Activated T-cell treated with anti-CD3 and anti-CD28 coated beads, Interleukin-2, amount 50 U/mL, for 1 hour (primary cell): Measurements from ENCODE around the gene UNC5C.

Source experiments
- DNase-seq: peaks from one replicate; pipeline ENCODE4 v3.0.0-alpha.2; 2020

UNC5C gene

DNA sequence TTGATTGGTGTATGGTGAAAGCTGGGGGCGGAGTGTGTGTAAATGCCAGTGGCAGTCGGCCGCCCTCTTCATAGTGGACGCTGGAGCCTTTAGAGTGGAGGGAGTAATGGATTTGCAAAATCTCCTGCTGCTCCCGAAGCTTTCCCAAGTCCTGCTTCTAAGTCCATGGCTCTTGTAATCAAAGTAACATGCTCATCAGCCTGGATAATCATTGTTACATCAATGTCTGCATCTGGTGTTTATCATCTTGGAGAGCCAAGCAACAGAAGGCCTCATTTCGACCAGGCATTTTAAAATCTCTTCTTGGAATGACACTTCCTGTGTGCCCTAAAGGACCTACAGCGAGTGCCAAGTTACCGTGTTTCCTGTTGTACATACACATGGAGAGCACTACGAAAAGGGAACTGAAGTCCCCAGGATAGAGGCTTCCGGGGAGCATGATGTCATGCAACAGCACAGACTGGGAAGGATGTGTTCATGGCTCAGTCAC lies 32.2 kb downstream of the UNC5C start:
- no peak for DNase-seq

DNA sequence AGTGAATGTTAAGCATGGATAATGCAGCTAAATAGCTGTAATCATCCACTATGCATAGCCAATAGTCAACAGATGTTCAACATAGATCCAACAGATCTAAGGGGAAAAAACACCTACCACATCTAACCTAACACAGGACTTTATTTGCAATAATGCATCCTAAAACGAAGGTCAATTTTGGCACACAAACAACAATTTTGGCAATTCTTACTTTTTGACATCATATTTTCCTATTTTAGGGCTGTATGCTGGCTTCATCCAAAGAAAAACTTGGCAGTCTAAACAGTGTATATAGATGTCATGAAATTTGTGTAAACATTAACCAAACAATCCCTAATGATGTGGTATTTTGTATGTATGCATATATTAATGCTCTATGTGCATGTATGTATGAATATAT lies 33.2 kb downstream of the UNC5C start:
- DNase-seq: no peak

DNA sequence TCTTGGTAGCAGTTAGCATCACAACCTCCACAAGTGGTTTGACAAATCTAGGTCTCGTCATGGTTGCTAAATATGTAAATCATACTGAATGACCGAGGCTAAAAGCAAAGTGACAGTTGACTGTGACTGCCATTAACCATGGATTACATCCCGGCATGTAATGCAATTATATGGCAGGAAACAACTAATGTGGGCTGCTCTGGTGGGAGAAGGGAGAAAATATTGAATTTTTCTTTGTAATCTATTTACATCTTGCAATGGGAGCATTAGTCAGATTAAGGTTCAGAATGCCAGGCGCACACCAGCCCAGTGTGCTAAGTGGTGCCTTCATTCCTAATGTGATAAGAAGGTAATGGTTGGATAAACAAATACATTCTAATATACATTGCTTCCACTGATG lies 35.8 kb downstream of the UNC5C start:
- DNase-seq: no peak

DNA sequence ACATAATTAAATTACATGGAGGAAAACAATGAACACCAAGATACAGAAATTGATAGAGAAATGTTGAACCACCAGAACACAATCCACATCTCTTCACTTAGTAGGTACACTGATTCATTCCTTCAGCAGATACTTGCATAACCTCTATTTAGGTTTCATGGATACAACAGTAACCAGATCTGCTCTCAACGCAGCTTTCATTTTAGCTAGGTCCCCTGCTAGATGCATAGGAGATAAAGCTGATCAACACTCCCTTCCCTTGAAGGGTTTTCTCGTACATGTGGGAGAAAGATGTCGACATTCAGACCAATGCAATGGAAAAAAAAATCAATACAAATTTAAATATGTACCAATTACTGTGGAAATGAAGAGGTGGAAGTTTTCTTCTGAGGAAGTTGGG lies 37.3 kb downstream of the UNC5C start:
- no peak for DNase-seq

DNA sequence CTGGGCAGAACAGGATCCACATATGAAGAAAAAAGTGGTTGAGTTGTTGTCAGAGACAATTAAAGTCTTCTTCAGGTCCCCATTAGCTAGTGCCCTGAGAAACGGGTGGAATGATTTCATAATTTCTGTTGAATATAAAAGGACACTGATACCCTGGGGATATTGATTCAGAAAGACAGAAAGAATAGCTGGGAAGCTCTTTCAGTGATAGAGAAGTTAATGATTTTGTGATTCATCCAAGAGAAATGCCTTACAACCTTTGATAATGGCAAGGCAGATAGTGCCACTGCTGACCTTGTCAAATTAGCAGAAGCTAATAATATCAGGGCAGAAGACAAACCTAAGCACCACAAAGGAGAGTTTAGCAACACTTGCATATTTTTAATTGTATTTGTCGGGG lies 37.9 kb downstream of the UNC5C start:
- no peak for DNase-seq

DNA sequence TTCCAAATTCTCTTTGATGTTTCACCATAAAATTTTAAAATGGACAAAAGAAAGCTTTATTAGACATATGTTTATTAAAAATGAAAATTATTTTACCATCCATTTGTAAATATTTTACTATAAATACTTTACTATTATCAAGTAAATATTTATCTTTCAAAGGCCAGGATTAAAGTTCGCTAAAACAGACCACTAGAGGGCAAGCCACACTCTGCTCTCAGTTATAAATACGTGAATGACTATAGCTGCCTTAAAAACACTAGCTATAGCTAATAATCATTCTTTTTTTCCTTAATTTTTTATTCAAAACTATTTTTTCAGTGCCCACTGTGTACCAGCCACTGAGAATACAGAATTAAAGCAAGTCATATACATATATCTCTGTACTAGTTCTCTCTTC lies 38.6 kb downstream of the UNC5C start:
- no peak for DNase-seq

DNA sequence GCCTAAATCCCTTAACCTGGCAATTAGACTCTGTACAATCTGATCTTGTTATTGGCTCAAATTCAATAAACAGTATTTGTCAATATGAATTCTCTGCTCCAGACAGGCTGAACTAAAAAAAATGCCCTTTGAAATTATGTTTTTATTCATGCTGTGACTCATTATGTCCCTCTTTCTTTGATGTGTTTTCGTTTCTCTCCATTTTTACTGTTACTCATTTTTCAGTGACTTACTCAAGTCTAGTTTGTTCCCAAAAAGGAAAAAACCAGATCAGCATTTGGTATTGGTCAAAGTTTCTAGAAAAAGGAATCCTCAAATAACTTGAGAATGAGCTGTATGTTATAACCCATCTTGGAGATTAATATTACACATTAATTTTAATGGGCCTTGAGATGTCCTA lies 40.4 kb downstream of the UNC5C start:
- DNase-seq: no peak

DNA sequence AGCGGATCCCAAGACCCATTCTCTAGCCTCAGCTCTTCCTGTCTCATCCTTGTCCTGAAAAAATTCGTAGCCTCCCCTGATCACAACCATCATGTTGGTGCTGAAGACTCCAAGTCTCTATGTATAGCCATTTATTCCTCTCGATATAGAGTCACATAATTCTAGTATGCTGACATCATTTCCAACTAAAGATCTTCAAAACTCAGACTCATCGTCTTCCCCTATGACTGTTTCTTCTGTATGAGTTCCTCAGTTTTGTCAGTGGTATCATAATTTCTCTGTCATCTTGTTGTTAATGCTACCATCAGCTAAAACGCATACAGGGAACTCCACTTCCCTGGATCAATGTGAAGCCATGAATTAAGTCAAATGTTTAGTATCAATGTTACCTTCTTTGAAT lies 41.2 kb downstream of the UNC5C start:
- DNase-seq: no peak

DNA sequence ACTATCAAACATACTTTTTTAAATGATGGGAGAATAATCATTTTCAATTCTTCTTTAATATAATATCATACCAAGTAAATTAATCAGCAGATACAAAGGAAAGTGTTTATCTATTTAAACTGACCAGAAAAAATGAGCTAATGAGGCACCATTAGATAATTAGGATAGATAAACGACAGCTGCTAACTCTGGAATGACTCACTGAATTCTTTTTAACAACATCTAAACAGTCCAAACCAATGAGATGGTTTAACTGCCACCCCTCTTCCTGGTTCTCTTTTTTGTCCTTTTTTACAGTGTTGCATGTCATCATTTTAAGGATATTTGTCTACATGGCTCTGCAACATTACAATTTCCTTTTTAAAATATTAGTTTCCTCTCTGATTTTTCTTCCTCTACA lies 41.6 kb downstream of the UNC5C start:
- DNase-seq: no peak

DNA sequence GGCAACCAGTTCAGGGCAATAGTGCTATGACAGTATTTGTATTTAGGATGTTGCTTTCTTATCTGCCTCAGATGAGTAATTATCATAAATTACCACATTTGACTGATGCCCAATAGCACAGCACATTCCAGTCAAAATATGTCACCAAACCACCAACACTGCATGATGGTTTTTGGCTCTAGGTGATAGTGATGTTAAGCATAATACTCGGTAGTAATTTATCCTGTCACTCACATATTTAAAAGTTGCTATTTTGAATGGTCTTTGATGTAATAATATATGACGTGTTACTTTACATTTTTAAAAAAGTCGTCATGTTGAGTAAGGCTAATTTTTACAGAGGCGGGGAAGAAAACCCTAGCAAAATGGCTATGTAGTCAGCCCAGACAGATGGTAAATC lies 42.5 kb downstream of the UNC5C start:
- DNase-seq: no peak

DNA sequence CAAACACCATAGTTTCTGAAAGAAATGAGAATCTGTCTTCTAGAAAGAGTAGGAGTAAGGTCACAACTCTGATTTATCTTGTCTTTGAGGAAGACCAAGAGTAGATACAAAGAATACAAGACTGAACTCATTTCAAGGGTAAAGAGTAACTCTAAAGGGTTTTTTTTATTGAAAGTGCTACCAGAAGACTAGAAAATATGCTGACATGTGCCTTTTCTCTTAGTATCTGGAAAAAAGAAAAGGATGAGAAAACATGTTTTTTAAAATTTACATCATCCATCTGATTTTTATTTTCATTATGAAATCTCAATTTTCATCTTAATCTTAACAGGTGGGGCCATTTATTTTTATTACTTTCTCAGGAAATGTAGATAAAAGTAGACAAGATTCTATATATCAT lies 43.0 kb downstream of the UNC5C start:
- DNase-seq: no peak

DNA sequence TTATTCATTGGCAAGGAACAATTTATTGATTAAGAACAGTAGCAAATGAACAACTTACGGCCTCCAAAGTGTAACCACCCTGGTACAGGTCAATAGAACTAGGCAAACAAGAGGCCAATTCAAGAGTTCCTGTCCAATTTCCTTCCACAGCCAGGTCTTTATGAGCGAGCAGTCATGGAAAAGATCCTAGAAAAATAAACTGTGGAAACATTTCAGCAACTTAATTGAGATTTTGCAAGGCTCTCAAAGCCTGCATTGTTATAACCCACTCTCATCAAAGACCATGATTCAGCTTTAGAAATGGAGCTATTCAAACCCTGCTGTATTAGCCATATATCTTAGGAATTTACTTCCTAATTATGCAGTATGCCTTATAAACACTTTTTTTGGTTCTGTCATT lies 43.6 kb downstream of the UNC5C start:
- DNase-seq: no peak

DNA sequence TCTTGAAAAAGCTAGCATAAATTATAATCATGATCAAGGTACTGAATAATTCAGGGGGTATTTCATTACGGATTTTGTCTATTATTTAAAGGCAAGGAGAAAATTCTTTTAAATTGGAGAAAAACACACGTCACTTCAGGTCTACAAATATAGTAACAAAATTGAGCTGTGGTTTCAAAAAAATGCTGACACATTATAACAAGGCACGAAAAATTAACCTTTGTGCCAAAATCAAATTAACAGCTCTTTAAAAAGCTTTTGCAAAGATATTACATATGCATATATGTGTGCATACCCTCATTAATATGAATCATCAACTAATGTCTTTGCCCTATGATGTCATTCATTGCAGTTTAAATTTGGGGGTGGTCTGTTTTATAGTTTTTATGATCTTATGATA lies 44.3 kb downstream of the UNC5C start:
- no peak for DNase-seq

DNA sequence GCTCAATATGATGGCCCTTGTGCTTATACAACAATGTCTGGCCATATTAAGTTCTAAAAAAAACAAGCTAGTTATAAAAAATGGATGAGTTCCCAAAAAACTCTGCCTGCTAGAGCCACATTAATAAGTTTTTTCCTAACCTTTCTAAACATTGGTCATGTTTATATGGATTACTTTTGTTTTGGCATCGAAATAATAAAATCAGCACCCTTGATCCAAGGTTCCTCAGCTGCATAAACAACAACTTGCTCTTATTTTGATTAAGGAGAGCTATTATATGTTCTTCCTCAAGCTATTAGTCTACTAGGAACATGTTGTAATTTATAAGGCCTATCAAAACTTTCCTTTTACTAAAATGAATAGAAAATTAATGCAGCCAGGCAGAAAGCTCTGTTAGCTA lies 48.4 kb downstream of the UNC5C start:
- DNase-seq: no peak

DNA sequence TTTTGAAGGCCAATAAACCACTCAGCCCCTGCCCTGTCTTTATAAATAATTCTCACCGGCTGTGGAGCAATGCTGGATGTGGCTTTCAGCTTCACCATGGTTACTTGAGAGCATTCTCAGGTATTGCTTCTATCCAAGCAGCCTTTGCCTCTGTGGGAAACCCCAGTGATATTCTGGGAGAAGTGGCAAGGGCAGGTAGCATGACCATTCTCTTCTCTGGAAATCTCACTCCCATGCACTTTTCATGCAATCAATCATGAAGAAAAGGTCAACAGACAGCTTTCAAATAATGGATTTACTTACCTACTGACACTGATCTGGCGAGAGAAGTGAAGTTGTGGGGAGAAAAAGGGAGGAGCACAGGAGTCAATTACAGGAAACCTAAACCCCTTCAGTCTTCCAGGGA lies 49.5 kb downstream of the UNC5C start:
- DNase-seq: no peak

DNA sequence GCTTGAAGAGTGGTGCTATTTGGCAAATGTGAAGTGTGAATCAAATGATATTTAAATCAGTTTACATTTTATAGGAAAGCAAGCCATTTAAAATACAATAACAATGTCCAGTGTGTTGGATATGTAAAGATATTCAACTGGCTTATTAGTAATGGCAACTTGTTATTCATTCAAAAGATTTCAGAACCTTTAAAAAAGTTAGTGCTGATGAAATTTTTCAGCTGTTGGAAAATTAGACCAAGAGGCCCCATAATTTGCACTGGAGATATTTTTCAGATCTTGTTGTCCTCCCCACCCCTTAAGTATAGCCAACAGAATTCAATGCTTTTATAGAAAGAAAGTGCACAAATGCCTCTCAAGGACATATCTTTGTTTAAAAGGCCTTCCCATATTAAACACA lies 54.6 kb downstream of the UNC5C start:
- DNase-seq: no peak

DNA sequence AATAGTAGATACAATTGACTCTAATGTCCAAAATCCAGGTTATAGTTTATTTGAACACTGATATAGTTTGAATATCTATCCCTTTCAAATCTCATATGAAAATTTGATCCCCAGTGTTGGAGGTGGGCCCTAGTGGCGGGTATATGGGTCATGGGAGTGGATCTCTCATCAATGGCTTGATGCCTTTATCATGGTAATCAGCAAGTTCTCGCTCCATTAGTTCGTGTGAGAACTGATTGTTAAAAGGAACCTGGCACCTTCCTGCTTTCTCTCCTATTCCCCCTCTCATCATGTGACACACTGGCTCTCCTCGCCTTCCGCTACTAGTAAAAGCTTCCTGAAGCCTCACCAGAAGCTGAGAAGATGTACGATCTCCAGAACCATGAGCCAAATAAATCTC lies 70.1 kb downstream of the UNC5C start:
- DNase-seq: no peak

DNA sequence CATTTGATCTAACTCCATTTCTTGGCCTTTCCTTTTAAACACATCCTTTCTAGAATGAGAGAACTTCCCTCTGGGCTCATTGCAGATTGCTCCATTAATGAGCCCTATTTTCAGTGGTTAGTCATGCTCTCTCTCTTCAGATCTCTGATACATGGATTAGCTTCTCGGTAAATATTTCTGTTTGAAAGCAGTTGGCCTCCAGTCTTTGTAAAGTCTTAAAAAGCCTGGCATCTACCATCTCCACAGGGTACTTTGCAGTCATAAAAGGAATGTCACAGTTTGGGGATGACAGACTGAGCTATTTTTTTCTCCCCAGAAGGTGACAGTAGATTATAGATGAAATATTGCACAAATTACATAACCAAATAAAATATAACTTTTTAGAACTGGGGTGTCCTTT lies 72.7 kb downstream of the UNC5C start:
- no peak for DNase-seq

DNA sequence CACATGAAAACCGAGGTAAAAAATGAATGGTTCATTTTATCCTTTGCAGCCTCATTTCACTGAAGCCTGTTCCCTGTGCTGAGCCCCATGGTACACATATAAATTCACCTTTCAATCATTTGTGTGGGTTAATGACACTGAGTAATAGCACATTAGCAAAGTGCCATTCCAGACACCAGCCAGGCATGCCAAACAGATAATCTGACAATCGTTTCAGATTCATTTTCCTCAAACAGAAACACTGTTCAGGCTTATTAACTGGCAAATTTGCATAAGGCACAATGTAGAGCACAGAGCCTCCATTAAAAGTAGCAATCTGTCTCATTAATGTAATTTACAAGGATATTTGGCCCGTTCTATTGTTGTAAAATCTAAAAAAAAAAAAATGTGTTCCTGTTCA lies 76.2 kb downstream of the UNC5C start:
- no peak for DNase-seq

DNA sequence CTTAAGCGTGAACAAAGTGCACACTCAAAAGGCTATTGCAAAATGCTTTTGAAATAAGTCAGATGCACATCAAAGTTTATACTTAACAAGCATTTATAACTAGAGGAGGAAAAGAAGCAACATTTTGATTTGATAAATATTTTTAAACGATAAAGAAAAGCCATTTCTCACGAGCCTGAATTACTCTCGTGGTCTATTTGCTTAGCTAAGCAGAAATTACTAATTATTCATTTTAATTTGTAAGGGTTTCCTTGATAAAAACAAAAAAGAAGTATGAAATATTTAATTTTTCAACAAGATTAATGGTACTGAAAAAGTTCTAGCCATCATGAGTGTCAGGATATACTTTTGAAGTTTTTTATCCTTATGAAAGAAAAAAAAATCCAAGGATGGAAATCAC lies 78.2 kb downstream of the UNC5C start:
- DNase-seq: no peak

DNA sequence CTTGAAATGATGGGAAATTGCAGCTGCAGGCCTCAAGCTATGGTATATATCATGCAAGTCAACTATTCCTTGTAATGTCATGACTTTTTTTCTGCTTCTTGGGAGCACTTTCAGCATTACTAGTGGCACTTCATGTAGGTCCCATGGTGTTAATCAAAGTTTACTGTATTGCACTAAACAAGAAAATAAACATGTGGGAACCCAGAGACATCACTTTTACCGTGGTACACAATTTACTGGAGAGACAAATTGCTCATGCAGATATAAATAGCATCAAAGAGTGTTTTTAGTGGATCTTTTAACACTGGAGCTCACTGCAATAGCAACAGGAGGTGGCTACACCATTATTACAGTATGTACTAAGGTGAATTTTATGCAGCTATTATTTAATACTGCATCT lies 79.2 kb downstream of the UNC5C start:
- no peak for DNase-seq

DNA sequence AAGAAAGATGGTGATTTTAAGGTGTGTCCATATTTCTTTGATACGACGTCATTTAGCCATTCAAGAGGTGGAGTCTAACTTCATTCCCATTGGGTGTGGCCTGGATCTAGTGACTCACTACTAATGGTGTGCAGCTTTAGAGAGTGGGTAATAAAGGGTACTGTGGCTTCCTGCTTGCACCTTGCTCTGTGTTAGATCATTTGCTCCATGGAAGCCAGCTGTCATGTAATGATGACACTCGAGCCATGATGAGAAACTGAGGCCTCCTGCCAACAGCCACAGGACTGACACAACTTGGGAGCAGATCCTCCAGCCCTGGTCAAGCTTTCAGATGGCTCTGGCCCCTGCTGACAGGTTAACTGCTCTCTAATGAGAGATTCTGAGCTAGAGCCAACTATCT lies 82.0 kb downstream of the UNC5C start:
- DNase-seq: no peak

DNA sequence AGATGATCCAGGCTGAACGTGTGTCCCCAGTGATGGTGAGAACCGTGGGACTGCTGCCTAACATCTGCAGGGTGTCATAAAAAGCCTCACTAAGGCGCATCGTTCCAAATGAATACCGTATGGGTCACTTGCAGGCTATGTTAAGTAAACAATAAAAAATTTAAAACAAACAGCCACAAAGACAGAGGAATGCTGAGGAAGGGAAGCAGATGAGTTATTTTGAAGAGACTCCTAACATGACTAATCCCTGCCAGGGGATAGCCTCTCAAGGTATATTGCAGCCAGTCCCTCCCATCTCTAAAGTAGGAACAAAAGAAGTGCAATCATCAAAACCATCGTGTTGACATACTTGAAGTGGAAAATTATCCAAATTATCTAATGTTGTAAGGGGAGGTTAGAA lies 83.8 kb downstream of the UNC5C start:
- no peak for DNase-seq

DNA sequence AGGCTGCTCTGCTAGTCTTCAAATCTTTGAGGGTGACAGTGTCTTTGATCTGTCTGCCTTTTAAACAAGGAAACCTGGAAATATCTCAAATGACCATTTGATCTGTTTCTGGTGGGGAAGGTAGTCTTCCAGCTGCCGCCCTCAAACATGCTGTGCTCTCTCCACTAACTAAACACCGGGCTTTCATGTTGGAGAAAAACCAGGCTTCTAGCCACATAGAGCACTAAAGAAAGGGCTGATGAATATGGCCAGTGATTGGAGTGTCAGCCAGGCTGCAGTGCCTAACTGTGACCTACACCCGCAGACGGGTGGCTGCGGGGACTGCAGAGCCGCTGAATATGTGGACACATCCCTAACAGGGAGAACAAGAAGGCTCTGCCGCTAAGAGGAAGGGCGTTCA lies 85.9 kb downstream of the UNC5C start:
- no peak for DNase-seq

DNA sequence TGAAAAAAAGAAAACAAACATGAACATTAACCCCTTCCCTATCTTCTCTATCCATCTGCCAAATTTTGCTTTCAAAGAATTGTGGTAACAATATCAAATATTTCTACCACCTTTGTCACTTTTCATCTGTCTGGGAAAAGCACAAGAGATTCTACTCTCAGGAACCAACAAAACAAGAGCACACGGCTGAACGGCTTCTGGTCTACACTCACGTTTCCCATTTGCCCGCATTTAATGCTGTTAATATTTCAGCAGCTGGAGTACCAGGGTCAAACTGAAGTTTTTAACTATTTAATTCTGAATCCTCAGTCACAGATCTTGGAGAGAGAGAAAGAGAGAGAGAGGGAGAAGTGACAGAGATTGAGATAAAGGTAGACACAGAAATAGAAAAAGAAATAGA lies 91.4 kb downstream of the UNC5C start:
- no peak for DNase-seq

DNA sequence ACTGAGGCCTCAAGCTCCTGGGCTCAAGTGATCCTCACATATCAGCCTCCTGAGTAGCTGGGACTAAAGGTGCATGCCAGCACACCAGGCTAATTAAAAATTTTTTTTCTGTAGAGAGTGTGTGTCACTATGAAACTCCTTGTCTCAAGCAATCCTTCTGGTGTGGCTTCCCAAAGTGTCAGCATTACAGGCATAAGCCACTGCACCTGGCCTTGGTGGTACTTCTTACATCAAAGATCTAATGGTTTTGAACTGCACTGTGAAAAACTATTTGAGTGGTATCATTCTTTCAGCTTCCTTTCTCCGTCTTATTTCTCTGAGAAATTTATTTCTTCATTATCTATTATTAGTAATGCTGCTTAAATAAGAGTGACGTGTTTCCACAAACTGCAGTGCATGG lies 98.5 kb downstream of the UNC5C start:
- DNase-seq: no peak
